Measurements from ENCODE around the gene KIF24. TPM values are rescaled to one million over a fixed set of nuclear protein-coding genes. Genes with fewer than 3 reads are reported as not detected.
"Not testable (repeated sequence)": the region's sequence is repeated elsewhere in the genome, so short reads cannot be mapped to it uniquely, and the experiment has no call there.

KIF24 gene
- total RNA-seq, 2 experiments from 2014 or later, result 13.9 to 19.4 TPM

- Histone ChIP-seq H3K27ac (ENCODE audit: low read depth, low read length, poor library complexity, severe bottlenecking) (no peak overlapping the region), H3K9me2 (ENCODE audit: insufficient read depth, low read length) (no peaks in the 10 kb centered on the region), H3K4me1 (ENCODE audit: insufficient read depth, low read length, poor library complexity, severe bottlenecking) (no peaks in the 10 kb centered on the region), H3K79me2 (ENCODE audit: insufficient read depth, low read depth, low read length) (no peaks in the 10 kb centered on the region), H3K4me2 (ENCODE audit: low read length) (no peak overlapping the region), H3K9me3 (ENCODE audit: low read length) (no peaks in the 10 kb centered on the region), H3K4me3 (ENCODE audit: low read depth, low read length, poor library complexity, severe bottlenecking) (no peak overlapping the region), H3K36me3 (ENCODE audit: insufficient read depth, low read length) (no peaks in the 10 kb centered on the region), H4K20me1 (ENCODE audit: insufficient read depth, low read length) (no peaks in the 10 kb centered on the region), H2AFZ (ENCODE audit: low read length) (no peak overlapping the region)
- CTCF ChIA-PET (ENCODE audit: unreplicated experiment), result no interaction called here
- intact Hi-C loops (cut with micrococcal nuclease; ENCODE audit: unreplicated experiment), result no loop called here
- POLR2A ChIA-PET, result no interaction called here
- no TSS peak for BruUV-seq (replicated peaks)
- no peak for DNase-seq (ENCODE audit: low spot score)
- TF ChIP-seq CTCF (conservative IDR thresholded peaks at IDR 0.05; ENCODE audit: low read length) (no peak), EZH2phosphoT487 (IDR thresholded peaks at IDR 0.05; ENCODE audit: borderline replicate concordance, low read depth, low read length) (no peak)
These were observed 33.6 kb upstream of the KIF24 start for GRCh38 chr9:34362614-34363214.

GRCh38 chr9:34352957-34353356 lies 23.9 kb upstream of the KIF24 start:
- DNase-seq (ENCODE audit: low spot score); BruUV-seq (replicated peaks); intact Hi-C loops (cut with micrococcal nuclease; ENCODE audit: unreplicated experiment): not testable (repeated sequence)

GRCh38 chr9:34352122-34352652 lies 23.1 kb upstream of the KIF24 start:
- H3K79me2 ChIP-seq (ENCODE audit: insufficient read depth, low read depth, low read length); H3K4me3 ChIP-seq (ENCODE audit: low read depth, low read length, poor library complexity, severe bottlenecking); CTCF ChIA-PET (ENCODE audit: unreplicated experiment); H2AFZ ChIP-seq (ENCODE audit: low read length); H3K4me2 ChIP-seq (ENCODE audit: low read length); H4K20me1 ChIP-seq (ENCODE audit: insufficient read depth, low read length); H3K36me3 ChIP-seq (ENCODE audit: insufficient read depth, low read length); POLR2A ChIA-PET; H3K9me2 ChIP-seq (ENCODE audit: insufficient read depth, low read length); H3K9me3 ChIP-seq (ENCODE audit: low read length); H3K4me1 ChIP-seq (ENCODE audit: insufficient read depth, low read length, poor library complexity, severe bottlenecking); intact Hi-C loops (cut with micrococcal nuclease; ENCODE audit: unreplicated experiment); DNase-seq (ENCODE audit: low spot score); H3K27ac ChIP-seq (ENCODE audit: low read depth, low read length, poor library complexity, severe bottlenecking); BruUV-seq (replicated peaks): not testable (repeated sequence)

More at GRCh38 chr9:34352957-34353356, 23.9 kb upstream of the KIF24 start:
- H3K4me1 ChIP-seq (ENCODE audit: insufficient read depth, low read length, poor library complexity, severe bottlenecking); H3K4me3 ChIP-seq (ENCODE audit: low read depth, low read length, poor library complexity, severe bottlenecking); H3K79me2 ChIP-seq (ENCODE audit: insufficient read depth, low read depth, low read length); H3K9me3 ChIP-seq (ENCODE audit: low read length); H3K27ac ChIP-seq (ENCODE audit: low read depth, low read length, poor library complexity, severe bottlenecking); H4K20me1 ChIP-seq (ENCODE audit: insufficient read depth, low read length); H2AFZ ChIP-seq (ENCODE audit: low read length); H3K36me3 ChIP-seq (ENCODE audit: insufficient read depth, low read length); H3K9me2 ChIP-seq (ENCODE audit: insufficient read depth, low read length); CTCF ChIA-PET (ENCODE audit: unreplicated experiment); H3K4me2 ChIP-seq (ENCODE audit: low read length): not testable (repeated sequence)
- POLR2A ChIA-PET, result interaction anchor here (1.4 kb wide), 1 partner anchor 15 kb away, joined by 4 read pairs; no protein-coding TSS in a partner anchor

Data from OCI-LY7 (cell line).